HG02840 (cell line): Measurements from ENCODE around the gene PPP2R2C.

ENCODE experiments used
- ATAC-seq: cut with Tn5 transposase; IDR thresholded peaks from one replicate; pipeline ENCODE4 v1.9.1; 2021; ENCODE audit warnings: mild to moderate bottlenecking, moderate library complexity, moderate number of reproducible peaks; ENCODE audit not compliant: unreplicated experiment, low FRiP score

The PPP2R2C gene

GRCh38 chr4:6404611-6405396 lies 67.6 kb downstream of the PPP2R2C start:
- ATAC-seq: no peak

GRCh38 chr4:6403400-6403685 lies 69.1 kb downstream of the PPP2R2C start:
- no peak for ATAC-seq

GRCh38 chr4:6402566-6403399 lies 69.6 kb downstream of the PPP2R2C start:
- ATAC-seq: no peak

GRCh38 chr4:6401797-6402196 lies 70.6 kb downstream of the PPP2R2C start:
- no peak for ATAC-seq

- ATAC-seq: no peak
These were observed 75.6 kb downstream of the PPP2R2C start for GRCh38 chr4:6396696-6397236.

- no peak for ATAC-seq
These were observed 76.8 kb downstream of the PPP2R2C start for GRCh38 chr4:6395466-6396228.

GRCh38 chr4:6394671-6395081 lies 77.7 kb downstream of the PPP2R2C start:
- ATAC-seq: no peak

GRCh38 chr4:6393544-6394475 lies 78.6 kb downstream of the PPP2R2C start:
- ATAC-seq: no peak

GRCh38 chr4:6393066-6393465 lies 79.3 kb downstream of the PPP2R2C start:
- ATAC-seq: no peak

GRCh38 chr4:6392407-6392806 lies 80.0 kb downstream of the PPP2R2C start:
- ATAC-seq: no peak

GRCh38 chr4:6391852-6392188 lies 80.6 kb downstream of the PPP2R2C start:
- no peak for ATAC-seq

GRCh38 chr4:6391186-6391851 lies 81.1 kb downstream of the PPP2R2C start:
- ATAC-seq: no peak

- no peak for ATAC-seq
These were observed 82.1 kb downstream of the PPP2R2C start for GRCh38 chr4:6390356-6390755.

- no peak for ATAC-seq
These were observed 83.1 kb downstream of the PPP2R2C start for GRCh38 chr4:6389142-6389825.

GRCh38 chr4:6388713-6389112 lies 83.7 kb downstream of the PPP2R2C start:
- ATAC-seq: no peak

GRCh38 chr4:6387946-6388345 lies 84.5 kb downstream of the PPP2R2C start:
- ATAC-seq: no peak

GRCh38 chr4:6386091-6386490 lies 86.3 kb downstream of the PPP2R2C start:
- no peak for ATAC-seq

- ATAC-seq: no peak
These were observed 87.1 kb downstream of the PPP2R2C start for GRCh38 chr4:6385288-6385687.

- no peak for ATAC-seq
These were observed 87.9 kb downstream of the PPP2R2C start for GRCh38 chr4:6384541-6384940.
